ENCODE data around the gene CA6. TPM values are rescaled to one million over a fixed set of nuclear protein-coding genes. Genes with fewer than 3 reads are reported as not detected.
"Not testable (repeated sequence)": the region's sequence is repeated elsewhere in the genome, so short reads cannot be mapped to it uniquely, and the experiment has no call there.

The CA6 gene
- total RNA-seq: under 1 TPM in 1 of 10 donors, not detected in 9; 0.20 TPM
- not detected for polyA plus RNA-seq
- long read RNA-seq, donor 1: 0 reads
- long read RNA-seq, donor 2: 0 reads
- long read RNA-seq, donor 3: 0 reads

DNA sequence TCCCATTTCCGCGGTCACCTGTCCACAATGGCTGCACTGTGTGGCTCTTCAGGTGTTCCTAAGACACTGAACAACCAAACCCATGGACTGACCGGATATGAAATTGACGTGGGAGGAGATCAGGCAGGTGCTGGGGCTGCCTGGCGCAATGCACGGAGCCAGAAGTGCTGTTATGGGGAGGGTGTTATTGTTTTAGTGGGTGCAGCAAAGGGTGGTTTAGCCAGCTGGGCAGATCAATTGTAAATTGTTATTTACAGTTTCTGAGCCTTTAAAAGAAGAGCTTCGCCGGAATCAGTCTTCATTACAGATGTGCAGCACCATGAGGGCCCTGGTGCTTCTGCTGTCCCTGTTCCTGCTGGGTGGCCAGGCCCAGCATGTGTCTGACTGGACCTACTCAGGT is at the start of gene CA6:
TSS of gene CA6 (plus strand) at position 301 of the 400 bp plus-strand sequence. CDS start at position 320, 19 bp downstream.
- intact Hi-C loops (cut with DNase I): no loop called here

DNA sequence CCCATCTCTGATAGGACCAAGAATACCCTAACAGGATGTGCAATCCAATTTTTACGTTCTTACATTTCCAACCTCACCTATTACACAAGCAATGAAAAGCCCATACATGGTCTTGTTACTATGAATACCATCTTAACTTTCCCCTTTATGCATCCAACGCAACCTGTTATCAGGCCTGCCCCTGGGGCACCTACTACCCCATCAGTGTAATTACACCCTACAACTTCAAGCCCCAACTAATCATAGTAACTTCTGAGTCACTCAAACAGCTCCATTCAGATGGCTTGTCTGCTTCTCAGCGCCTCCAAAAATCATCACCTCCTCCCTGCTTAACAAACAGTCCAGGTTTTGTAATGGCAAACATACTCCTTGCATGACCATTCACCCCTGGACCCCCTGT is 48.9 kb upstream of the CA6 start:
- DNase-seq; intact Hi-C loops (cut with DNase I); H3K27ac ChIP-seq; H3K36me3 ChIP-seq; H3K27me3 ChIP-seq; ATAC-seq; H3K4me3 ChIP-seq; H3K9me3 ChIP-seq: not testable (repeated sequence)
- WGBS, 2 donors: 43 to 56% methylated on average over 3 of the region's 3 CpGs
- peaks cover 0 to 17% (median 0%) of the 10 kb centered on the region in 9 donors for H3K4me1 ChIP-seq

More for the DNA sequence above, at the start of gene CA6:
- Histone ChIP-seq H3K4me3 (no peak within 1 kb of the TSS), H3K27ac (peak within 1 kb of the TSS in 1 of 10 donors; percentile 61), H3K4me1 (peaks cover 0 to 17% (median 0%) of the 10 kb centered on the region in 9 donors), H3K36me3 (no peaks in the 10 kb centered on the region), H3K27me3 (no peaks in the 10 kb centered on the region), H3K9me3 (no peaks in the 10 kb centered on the region)
- TF ChIP-seq CTCF (IDR thresholded peaks at IDR 0.05): no peak
- no peak for ATAC-seq
- DNase-seq: no peak
- 96 to 98% methylated on average over 8 of the region's 8 CpGs for WGBS, 2 donors

DNA sequence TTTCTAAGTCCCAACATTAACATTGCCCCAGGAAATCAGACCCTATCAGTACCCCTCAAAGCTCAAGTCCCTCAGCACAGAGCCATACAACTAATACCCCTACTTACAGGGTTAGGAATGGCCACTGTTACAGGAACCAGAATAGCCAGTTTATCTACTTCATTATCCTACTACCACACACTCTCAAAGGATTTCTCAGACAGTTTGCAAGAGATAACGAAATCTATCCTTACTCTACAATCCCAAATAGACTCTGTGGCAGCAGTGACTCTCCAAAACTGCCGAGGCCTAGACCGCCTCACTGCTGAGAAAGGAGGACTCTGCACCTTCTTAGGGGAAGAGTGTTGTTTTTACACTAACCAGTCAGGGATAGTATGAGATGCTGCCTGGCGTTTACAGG is 48.2 kb upstream of the CA6 start:
- DNase-seq; H3K27ac ChIP-seq; ATAC-seq; H3K27me3 ChIP-seq; H3K36me3 ChIP-seq; H3K4me3 ChIP-seq; H3K9me3 ChIP-seq; intact Hi-C loops (cut with DNase I): not testable (repeated sequence)
- peaks cover 0 to 13% (median 0%) of the 10 kb centered on the region in 9 donors for H3K4me1 ChIP-seq
- WGBS, 2 donors: 74 to 82% methylated on average over 4 of the region's 4 CpGs

DNA sequence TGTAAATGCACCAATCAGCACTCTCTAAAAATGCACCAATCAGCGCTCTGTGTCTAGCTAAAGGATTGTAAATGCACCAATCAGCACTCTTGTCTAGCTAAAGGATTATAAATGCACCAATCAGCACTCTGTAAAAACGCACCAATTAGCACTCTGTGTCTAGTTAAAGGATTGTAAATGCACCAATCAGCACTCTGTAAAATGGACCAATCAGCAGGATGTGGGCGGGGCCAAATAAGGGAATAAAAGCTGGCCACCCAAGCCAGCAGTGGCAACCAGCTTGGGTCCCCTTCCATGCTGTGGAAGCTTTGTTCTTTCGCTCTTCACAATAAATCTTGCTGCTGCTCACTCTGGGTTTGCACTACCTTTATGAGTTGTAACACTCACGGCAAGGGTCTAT is 47.2 kb upstream of the CA6 start:
- peaks cover 0 to 13% (median 0%) of the 10 kb centered on the region in 9 donors for H3K4me1 ChIP-seq
- H3K27me3 ChIP-seq; H3K9me3 ChIP-seq; H3K36me3 ChIP-seq; intact Hi-C loops (cut with DNase I); ATAC-seq; H3K4me3 ChIP-seq; DNase-seq; H3K27ac ChIP-seq: not testable (repeated sequence)
- 89 to 94% methylated on average over 5 of the region's 5 CpGs for WGBS, 2 donors

DNA sequence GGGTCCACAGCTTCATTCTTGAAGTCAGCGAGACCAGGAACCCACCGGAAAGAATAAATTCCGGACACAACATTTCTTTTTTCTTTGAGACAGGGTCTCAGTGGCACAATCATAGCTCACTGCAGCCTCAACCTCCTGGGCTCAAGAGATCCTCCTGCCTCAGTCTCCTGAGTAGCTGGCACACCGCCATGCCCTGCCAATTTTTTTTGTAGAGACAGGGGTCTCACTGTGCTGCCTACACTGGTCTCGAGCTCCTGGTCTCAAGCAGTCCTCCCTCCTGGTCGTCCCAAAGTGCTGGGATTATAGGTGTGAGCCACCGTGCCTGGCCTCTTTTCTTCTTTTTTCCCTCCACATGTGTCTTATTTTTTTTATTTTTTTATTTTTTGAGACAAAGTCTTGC is 46.6 kb upstream of the CA6 start:
- H3K4me1 ChIP-seq: peaks cover 0 to 19% (median 3%) of the 10 kb centered on the region in 9 donors
- intact Hi-C loops (cut with DNase I): no loop called here
- no peaks in the 10 kb centered on the region for H3K36me3 ChIP-seq
- ATAC-seq: no peak
- no peak overlapping the region for H3K4me3 ChIP-seq
- H3K27ac ChIP-seq: peak overlapping the region in 1 of 10 donors; percentile 71
- WGBS, 2 donors: 96 to 98% methylated on average over 7 of the region's 7 CpGs
- H3K27me3 ChIP-seq: peaks cover 0 to 6% (median 0%) of the 10 kb centered on the region in 7 donors
- DNase-seq: no peak
- no peak for TF ChIP-seq CTCF (IDR thresholded peaks at IDR 0.05)
- peaks cover 0 to 7% (median 0%) of the 10 kb centered on the region in 11 donors for H3K9me3 ChIP-seq

GRCh38 chr1:8900684-8901083 is 45.0 kb upstream of the CA6 start:
- Histone ChIP-seq H3K4me1 (peaks cover 0 to 24% (median 7%) of the 10 kb centered on the region in 9 donors), H3K27ac (peak overlapping the region in 1 of 10 donors; percentile 71)
- DNase-seq; H3K4me3 ChIP-seq; ATAC-seq; H3K36me3 ChIP-seq; intact Hi-C loops (cut with DNase I); H3K27me3 ChIP-seq; H3K9me3 ChIP-seq: not testable (repeated sequence)
- 93 to 97% methylated on average over 4 of the region's 4 CpGs for WGBS, 2 donors
